ENCODE results near the gene NDUFB11.

Gene NDUFB11

GRCh38 chrX:47174846-47175587 is 30.5 kb upstream of the NDUFB11 start:
- ATAC-seq: no peak
- TF ChIP-seq ZC3H10 (CRISPR knock-in tag; IDR thresholded peaks at IDR 0.05): no peak
- TF ChIP-seq GLIS3 (CRISPR knock-in tag; IDR thresholded peaks at IDR 0.05): no peak
- TF ChIP-seq, protein P1, sequence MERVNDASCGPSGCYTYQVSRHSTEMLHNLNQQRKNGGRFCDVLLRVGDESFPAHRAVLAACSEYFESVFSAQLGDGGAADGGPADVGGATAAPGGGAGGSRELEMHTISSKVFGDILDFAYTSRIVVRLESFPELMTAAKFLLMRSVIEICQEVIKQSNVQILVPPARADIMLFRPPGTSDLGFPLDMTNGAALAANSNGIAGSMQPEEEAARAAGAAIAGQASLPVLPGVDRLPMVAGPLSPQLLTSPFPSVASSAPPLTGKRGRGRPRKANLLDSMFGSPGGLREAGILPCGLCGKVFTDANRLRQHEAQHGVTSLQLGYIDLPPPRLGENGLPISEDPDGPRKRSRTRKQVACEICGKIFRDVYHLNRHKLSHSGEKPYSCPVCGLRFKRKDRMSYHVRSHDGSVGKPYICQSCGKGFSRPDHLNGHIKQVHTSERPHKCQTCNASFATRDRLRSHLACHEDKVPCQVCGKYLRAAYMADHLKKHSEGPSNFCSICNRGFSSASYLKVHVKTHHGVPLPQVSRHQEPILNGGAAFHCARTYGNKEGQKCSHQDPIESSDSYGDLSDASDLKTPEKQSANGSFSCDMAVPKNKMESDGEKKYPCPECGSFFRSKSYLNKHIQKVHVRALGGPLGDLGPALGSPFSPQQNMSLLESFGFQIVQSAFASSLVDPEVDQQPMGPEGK (CRISPR knock-in tag; IDR thresholded peaks at IDR 0.05; ENCODE audit: borderline replicate concordance): no peak
- no peak for TF ChIP-seq POU6F1 (CRISPR knock-in tag; IDR thresholded peaks at IDR 0.05; ENCODE audit: borderline replicate concordance, low read depth)
- no peak for TF ChIP-seq OSR1 (CRISPR knock-in tag; IDR thresholded peaks at IDR 0.05)
- no peak for TF ChIP-seq RARB (CRISPR knock-in tag; IDR thresholded peaks at IDR 0.05)
- TF ChIP-seq ZNF565 (CRISPR knock-in tag; conservative IDR thresholded peaks at IDR 0.05; ENCODE audit: low read depth): no peak
- TF ChIP-seq, protein P2, sequence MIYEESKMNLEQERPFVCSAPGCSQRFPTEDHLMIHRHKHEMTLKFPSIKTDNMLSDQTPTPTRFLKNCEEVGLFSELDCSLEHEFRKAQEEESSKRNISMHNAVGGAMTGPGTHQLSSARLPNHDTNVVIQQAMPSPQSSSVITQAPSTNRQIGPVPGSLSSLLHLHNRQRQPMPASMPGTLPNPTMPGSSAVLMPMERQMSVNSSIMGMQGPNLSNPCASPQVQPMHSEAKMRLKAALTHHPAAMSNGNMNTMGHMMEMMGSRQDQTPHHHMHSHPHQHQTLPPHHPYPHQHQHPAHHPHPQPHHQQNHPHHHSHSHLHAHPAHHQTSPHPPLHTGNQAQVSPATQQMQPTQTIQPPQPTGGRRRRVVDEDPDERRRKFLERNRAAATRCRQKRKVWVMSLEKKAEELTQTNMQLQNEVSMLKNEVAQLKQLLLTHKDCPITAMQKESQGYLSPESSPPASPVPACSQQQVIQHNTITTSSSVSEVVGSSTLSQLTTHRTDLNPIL (CRISPR knock-in tag; IDR thresholded peaks at IDR 0.05; ENCODE audit: low read depth): no peak
- TF ChIP-seq BACH2 (CRISPR knock-in tag; IDR thresholded peaks at IDR 0.05; ENCODE audit: borderline replicate concordance): no peak
- TF ChIP-seq ISL1 (CRISPR knock-in tag; IDR thresholded peaks at IDR 0.05): no peak
- TF ChIP-seq ZFP3 (CRISPR knock-in tag; IDR thresholded peaks at IDR 0.05): no peak
- TF ChIP-seq ESRRG (CRISPR knock-in tag; IDR thresholded peaks at IDR 0.05): no peak
- no peak for TF ChIP-seq ARNTL (CRISPR knock-in tag; IDR thresholded peaks at IDR 0.05; ENCODE audit: borderline replicate concordance, low read depth)
- no peak for TF ChIP-seq CSRNP3 (CRISPR knock-in tag; IDR thresholded peaks at IDR 0.05)
- TF ChIP-seq SNAI2 (CRISPR knock-in tag; IDR thresholded peaks at IDR 0.05): no peak
- no peak for TF ChIP-seq CSDC2 (CRISPR knock-in tag; IDR thresholded peaks at IDR 0.05)
- TF ChIP-seq TCF4 (CRISPR knock-in tag; IDR thresholded peaks at IDR 0.05; ENCODE audit: borderline replicate concordance): no peak
- TF ChIP-seq ZNF8 (CRISPR knock-in tag; IDR thresholded peaks at IDR 0.05): no peak

DNA sequence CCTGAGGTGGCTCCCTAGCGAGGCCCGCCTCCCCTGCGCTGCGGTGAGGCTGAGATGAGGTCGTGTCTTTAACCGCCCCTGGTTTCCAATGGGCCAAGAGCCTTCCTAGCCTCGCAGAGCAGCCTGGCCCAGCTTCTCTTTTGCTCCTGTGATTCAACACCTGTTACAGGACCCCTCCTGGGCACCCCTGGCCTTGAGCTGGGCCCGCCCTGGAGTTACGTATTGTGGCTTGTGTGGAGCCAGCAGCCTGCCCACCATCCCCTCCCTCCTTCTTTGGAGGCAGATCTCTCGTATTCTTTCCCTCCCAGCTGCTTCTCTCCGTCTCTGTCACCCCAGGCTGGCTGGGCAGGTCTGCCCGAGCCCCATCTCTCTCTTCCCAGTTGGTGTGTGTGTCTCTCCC is 29.9 kb upstream of the NDUFB11 start:
- no peak for TF ChIP-seq ARNTL (CRISPR knock-in tag; IDR thresholded peaks at IDR 0.05; ENCODE audit: borderline replicate concordance, low read depth)
- no peak for TF ChIP-seq ZFP30 (CRISPR knock-in tag; IDR thresholded peaks at IDR 0.05)
- no peak for TF ChIP-seq ZC3H10 (CRISPR knock-in tag; IDR thresholded peaks at IDR 0.05)
- TF ChIP-seq CSDC2 (CRISPR knock-in tag; IDR thresholded peaks at IDR 0.05): no peak
- TF ChIP-seq RARB (CRISPR knock-in tag; IDR thresholded peaks at IDR 0.05): no peak
- no peak for TF ChIP-seq CSRNP3 (CRISPR knock-in tag; IDR thresholded peaks at IDR 0.05)
- TF ChIP-seq BACH2 (CRISPR knock-in tag; IDR thresholded peaks at IDR 0.05; ENCODE audit: borderline replicate concordance): no peak
- TF ChIP-seq, protein P2 (CRISPR knock-in tag; IDR thresholded peaks at IDR 0.05; ENCODE audit: low read depth): no peak
- TF ChIP-seq, protein P1 (CRISPR knock-in tag; IDR thresholded peaks at IDR 0.05; ENCODE audit: borderline replicate concordance): no peak
- TF ChIP-seq TOX (CRISPR knock-in tag; IDR thresholded peaks at IDR 0.05; ENCODE audit: borderline replicate concordance): no peak
- ATAC-seq: no peak

All from SK-N-SH treated with all-trans-retinoic acid at 6 μM for 48 hours (cell line).